PC-3 (cell line): ENCODE results near the gene ARF1. TPM values are rescaled to one million over a fixed set of nuclear protein-coding genes. Genes with fewer than 3 reads are reported as not detected.

ENCODE experiments used
- ATAC-seq: fragments of 200-7000 bp; cut with Tn5 transposase; 2 replicates; pipeline ENCODE4 v1.9.1; 2020; ENCODE audit warnings: mild to moderate bottlenecking, moderate library complexity
- BruUV-seq: library from RNA; stranded (reverse); fragments of 400-500 nt; replicated peaks from 2 replicates; lab custom pipeline; 2021; lab: Mats Ljungman, UMichigan
- CTCF ChIA-PET: fragments of 300-600 bp; sonication (Branson Sonifier 250); formaldehyde crosslinking; loops from one replicate; lab custom pipeline; 2022; ENCODE audit warnings: antibody characterized with exemption; lab: Charles Lee
- POLR2A ChIA-PET: fragments of 300-600 bp; sonication (Branson Sonifier 250); formaldehyde crosslinking; loops from one replicate; lab custom pipeline; 2022; ENCODE audit warnings: antibody characterized with exemption; ENCODE audit not compliant: unreplicated experiment; lab: Charles Lee
- DNase-seq: peaks from one replicate; pipeline ENCODE4 v3.0.0-alpha.2; 2015
- H2AFZ ChIP-seq: fragments of 300-600 bp; sonication (generic); 2 replicates; pipeline ENCODE4 v1.6.0; 2016; ENCODE audit warnings: antibody characterized with exemption, low read length
- H3F3A ChIP-seq: fragments of 300-600 bp; sonication (generic); one replicate; pipeline ENCODE4 v1.6.0; 2017; ENCODE audit warnings: antibody characterized with exemption, low read length, control low read depth, mild to moderate bottlenecking; ENCODE audit not compliant: unreplicated experiment
- H3K27ac ChIP-seq: fragments of 300-600 bp; sonication (generic); 2 replicates; pipeline ENCODE4 v1.5.1; 2016; ENCODE audit warnings: mild to moderate bottlenecking, low read length
- H3K27me3 ChIP-seq: fragments of 300-600 bp; sonication (generic); 2 replicates; pipeline ENCODE4 v1.6.1; 2016; ENCODE audit warnings: low read length, mixed read lengths
- H3K36me3 ChIP-seq: fragments of 300-600 bp; sonication (generic); 2 replicates; pipeline ENCODE4 v1.6.1; 2016; ENCODE audit warnings: low read depth, mixed run types, low read length, mixed read lengths
- H3K4me1 ChIP-seq: fragments of 300-600 bp; sonication (generic); 2 replicates; pipeline ENCODE4 v1.5.1; 2016; ENCODE audit warnings: low read length; ENCODE audit not compliant: insufficient read depth
- H3K4me2 ChIP-seq: fragments of 300-600 bp; sonication (generic); 2 replicates; pipeline ENCODE4 v1.6.0; 2016; ENCODE audit warnings: low read length
- H3K4me3 ChIP-seq: fragments of 300-600 bp; sonication (generic); 2 replicates; pipeline ENCODE4 v1.5.1; 2016; ENCODE audit warnings: mild to moderate bottlenecking, low read length, mixed read lengths
- H3K79me2 ChIP-seq: fragments of 300-600 bp; sonication (generic); 2 replicates; pipeline ENCODE4 v1.6.1; 2017; ENCODE audit warnings: low read length, mixed read lengths
- H3K9ac ChIP-seq: fragments of 300-600 bp; sonication (generic); 2 replicates; pipeline ENCODE4 v1.6.0; 2016; ENCODE audit warnings: mild to moderate bottlenecking, low read length
- H3K9me2 ChIP-seq: fragments of 300-600 bp; sonication (generic); replicated peaks from 2 replicates; pipeline ENCODE4 v1.6.1; 2016; ENCODE audit warnings: mixed run types, low read length, mixed read lengths
- H3K9me3 ChIP-seq: fragments of 300-600 bp; sonication (generic); 2 replicates; pipeline ENCODE4 v1.6.1; 2016; ENCODE audit warnings: low read length, mixed read lengths
- H4K20me1 ChIP-seq: fragments of 300-600 bp; sonication (generic); 2 replicates; pipeline ENCODE4 v1.6.1; 2016; ENCODE audit warnings: low read length, mixed read lengths
- EZH2 ChIP-seq: fragments of 300-600 bp; sonication (generic); IDR thresholded peaks from one replicate; pipeline ENCODE4 v1.6.1; 2017; ENCODE audit warnings: antibody characterized with exemption, mild to moderate bottlenecking, low read length; ENCODE audit not compliant: unreplicated experiment
- EZH2phosphoT487 ChIP-seq: fragments of 300-600 bp; sonication (generic); IDR thresholded peaks from 2 replicates; pipeline ENCODE4 v1.6.1; 2018; ENCODE audit warnings: mild to moderate bottlenecking, antibody characterized with exemption, low read length, borderline replicate concordance
- intact Hi-C: fragments of 100-400 bp; cut with micrococcal nuclease; formaldehyde crosslinking; loops from 2 replicates; pipeline ENCODE4 v1.9.0; 2023
- total RNA-seq: library from RNA; depleted of rRNA; stranded (reverse); fragments of >200 nt; gene quantifications from 2 replicates; pipeline ENCODE4 v1.2.3, GENCODE V29; 2014
- TF ChIP-seq, protein P1 (sequence below): fragments of 300-600 bp; sonication (generic); conservative IDR thresholded peaks from 2 replicates; pipeline ENCODE4 v1.5.1; 2017; ENCODE audit warnings: antibody characterized with exemption, low read depth, mild to moderate bottlenecking, low read length

The ARF1 gene
- total RNA-seq, 1 experiment from 2014 or later: 688 TPM

- Histone ChIP-seq H3K36me3 (no peaks in the 10 kb centered on the region), H3K27me3 (peaks cover 4% of the 10 kb centered on the region; the same call in 1 of the 2 replicates), H3K79me2 (no peaks in the 10 kb centered on the region), H3K9me3 (no peaks in the 10 kb centered on the region), H3K9ac (no peak overlapping the region), H2AFZ (no peak overlapping the region), H3K27ac (no peak overlapping the region), H3K4me1 (peaks cover 8% of the 10 kb centered on the region; the same call in 1 of the 2 replicates), H3K4me3 (no peak overlapping the region), H3K9me2 (no peaks in the 10 kb centered on the region), H3K4me2 (no peak overlapping the region), H3F3A (peaks cover 2% of the 10 kb centered on the region), H4K20me1 (no peaks in the 10 kb centered on the region)
- TF ChIP-seq EZH2phosphoT487 (no peak), EZH2 (no peak)
- TF ChIP-seq, protein P1, sequence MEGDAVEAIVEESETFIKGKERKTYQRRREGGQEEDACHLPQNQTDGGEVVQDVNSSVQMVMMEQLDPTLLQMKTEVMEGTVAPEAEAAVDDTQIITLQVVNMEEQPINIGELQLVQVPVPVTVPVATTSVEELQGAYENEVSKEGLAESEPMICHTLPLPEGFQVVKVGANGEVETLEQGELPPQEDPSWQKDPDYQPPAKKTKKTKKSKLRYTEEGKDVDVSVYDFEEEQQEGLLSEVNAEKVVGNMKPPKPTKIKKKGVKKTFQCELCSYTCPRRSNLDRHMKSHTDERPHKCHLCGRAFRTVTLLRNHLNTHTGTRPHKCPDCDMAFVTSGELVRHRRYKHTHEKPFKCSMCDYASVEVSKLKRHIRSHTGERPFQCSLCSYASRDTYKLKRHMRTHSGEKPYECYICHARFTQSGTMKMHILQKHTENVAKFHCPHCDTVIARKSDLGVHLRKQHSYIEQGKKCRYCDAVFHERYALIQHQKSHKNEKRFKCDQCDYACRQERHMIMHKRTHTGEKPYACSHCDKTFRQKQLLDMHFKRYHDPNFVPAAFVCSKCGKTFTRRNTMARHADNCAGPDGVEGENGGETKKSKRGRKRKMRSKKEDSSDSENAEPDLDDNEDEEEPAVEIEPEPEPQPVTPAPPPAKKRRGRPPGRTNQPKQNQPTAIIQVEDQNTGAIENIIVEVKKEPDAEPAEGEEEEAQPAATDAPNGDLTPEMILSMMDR: no peak
- POLR2A ChIA-PET: no interaction called here
- ATAC-seq (no peak), DNase-seq (no peak)
- intact Hi-C loops: no loop called here
- no TSS peak for BruUV-seq
- CTCF ChIA-PET: no interaction called here
These were observed 21.0 kb upstream of the ARF1 start for GRCh38 chr1:228061411-228062084.

DNA sequence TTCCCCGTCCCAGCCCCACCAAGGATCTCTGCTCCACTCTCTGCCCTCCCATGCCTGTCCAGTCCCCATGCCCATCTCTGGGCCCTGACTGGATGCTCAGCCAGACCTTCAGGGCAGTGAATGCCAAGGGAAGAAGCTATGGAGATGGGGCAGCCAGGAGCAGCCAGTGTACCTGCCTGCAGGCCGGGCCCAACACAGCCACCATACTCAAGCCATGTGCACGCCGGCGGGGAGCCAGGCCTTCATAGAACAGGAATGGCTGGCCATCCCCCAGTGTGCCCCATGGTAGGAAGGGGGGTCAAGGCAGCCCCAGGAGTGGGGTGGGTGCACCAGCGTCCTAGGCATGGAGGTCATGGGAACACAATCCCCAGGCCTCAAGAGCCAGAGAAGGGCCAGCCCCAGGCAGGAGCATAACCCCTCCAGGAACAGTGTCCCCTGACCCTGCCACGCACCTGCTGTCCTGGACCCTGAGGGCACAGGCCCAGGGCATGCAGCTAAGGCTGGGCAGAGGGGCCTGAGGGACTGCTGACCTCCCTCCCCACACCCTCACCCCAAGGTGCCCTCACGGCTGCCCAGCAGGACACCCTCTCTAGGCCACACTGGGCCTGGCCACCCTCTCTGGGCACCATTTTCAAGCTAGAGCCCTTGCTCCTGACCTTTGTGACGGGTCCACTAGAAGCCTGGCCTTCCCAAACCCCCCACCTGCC, 20.3 kb upstream of the ARF1 start:
- Histone ChIP-seq H3K9me3 (no peaks in the 10 kb centered on the region), H3K79me2 (no peaks in the 10 kb centered on the region), H3K36me3 (no peaks in the 10 kb centered on the region), H3K27ac (no peak overlapping the region), H3K4me1 (peaks cover 8% of the 10 kb centered on the region; the same call in 1 of the 2 replicates), H3K9ac (no peak overlapping the region), H2AFZ (no peak overlapping the region), H3K27me3 (peaks cover 9% of the 10 kb centered on the region), H3K9me2 (no peaks in the 10 kb centered on the region), H3K4me2 (no peak overlapping the region), H4K20me1 (no peaks in the 10 kb centered on the region), H3K4me3 (no peak overlapping the region), H3F3A (no peaks in the 10 kb centered on the region)
- TF ChIP-seq EZH2 (no peak), EZH2phosphoT487 (no peak)
- TF ChIP-seq, protein P1: no peak
- intact Hi-C loops: no loop called here
- POLR2A ChIA-PET: no interaction called here
- CTCF ChIA-PET: no interaction called here
- DNase-seq (no peak), ATAC-seq (no peak)
- no TSS peak for BruUV-seq

GRCh38 chr1:228062812-228063211, 19.7 kb upstream of the ARF1 start:
- H2AFZ ChIP-seq: no peak overlapping the region

More at GRCh38 chr1:228062812-228063211, 19.7 kb upstream of the ARF1 start:
- no peak for TF ChIP-seq EZH2
- TF ChIP-seq, protein P1: peak; percentile 57; the same call in 1 of the 2 replicates
- ATAC-seq: peak; percentile 11; the same call in 1 of the 2 replicates
- no peaks in the 10 kb centered on the region for H3K9me3 ChIP-seq
- no peak overlapping the region for H3K27ac ChIP-seq
- H3K9me2 ChIP-seq: no peaks in the 10 kb centered on the region
- peak; percentile 49 for DNase-seq
- no peaks in the 10 kb centered on the region for H3K79me2 ChIP-seq
- no peak overlapping the region for H3K4me2 ChIP-seq
- no TSS peak for BruUV-seq
- peaks cover 9% of the 10 kb centered on the region for H3K27me3 ChIP-seq
- CTCF ChIA-PET: no interaction called here
- no peak overlapping the region for H3K9ac ChIP-seq
- H4K20me1 ChIP-seq: no peaks in the 10 kb centered on the region
- POLR2A ChIA-PET: no interaction called here
- 0 out of 2 replicates have a peak, but pooled peaks cover 4% of the 10 kb centered on the region for H3K4me1 ChIP-seq
- no peaks in the 10 kb centered on the region for H3K36me3 ChIP-seq
- intact Hi-C loops: no loop called here
- no peaks in the 10 kb centered on the region for H3F3A ChIP-seq
- no peak overlapping the region for H3K4me3 ChIP-seq
